GM12878 (cell line): ENCODE results near the gene PLCB4.
"Not testable (repeated sequence)": the region's sequence is repeated elsewhere in the genome, so short reads cannot be mapped to it uniquely, and the experiment has no call there.

Source experiments
- KDM1A ChIP-seq: fragments of 200-600 bp; sonication (generic); IDR thresholded peaks from 2 replicates; pipeline ENCODE4 v1.6.1; 2016; ENCODE audit warnings: borderline replicate concordance
- NFYA ChIP-seq: IDR thresholded peaks from 2 replicates; pipeline ENCODE4 v1.6.1; 2011; ENCODE audit warnings: low read depth, mild to moderate bottlenecking, low read length, improper control_type of control experiment, borderline replicate concordance
- POLR2AphosphoS2 ChIP-seq: IDR thresholded peaks from 2 replicates; pipeline ENCODE4 v1.6.1; 2011; ENCODE audit warnings: low read depth, mild to moderate bottlenecking, low read length, improper control_type of control experiment, moderate library complexity
- RAD21 ChIP-seq: IDR thresholded peaks from 2 replicates; pipeline ENCODE4 v1.6.1; 2011; ENCODE audit warnings: mild to moderate bottlenecking, low read depth, low read length, moderate library complexity; ENCODE audit not compliant: insufficient read depth
- SP1 ChIP-seq: IDR thresholded peaks from one replicate; pipeline ENCODE4 v1.6.1; 2011; ENCODE audit warnings: low read depth, low read length
- TF ChIP-seq, protein P1 (sequence below): IDR thresholded peaks from 2 replicates; pipeline ENCODE4 v1.6.1; 2011; ENCODE audit warnings: low read depth, mild to moderate bottlenecking, low read length, moderate library complexity, borderline replicate concordance; ENCODE audit errors: extremely low read depth
- TF ChIP-seq, protein P2 (sequence below): IDR thresholded peaks from 2 replicates; pipeline ENCODE4 v1.6.1; 2012; ENCODE audit warnings: low read depth, low read length, improper control_type of control experiment
- TF ChIP-seq, protein P3 (sequence below), 3 experiments: IDR thresholded peaks in 2 of 3; conservative IDR thresholded peaks in 1 of 3; 2 replicates each; pipeline ENCODE4 v1.5.1; 2011; ENCODE audit warnings: low read depth in 3 of 3, low read length in 3 of 3, mild to moderate bottlenecking in 3 of 3, control low read depth in 2 of 3, moderate library complexity in 2 of 3, inconsistent platforms in 1 of 3, mixed read lengths in 1 of 3; ENCODE audit not compliant: control insufficient read depth in 2 of 3, insufficient read depth in 1 of 3; ENCODE audit errors: extremely low read depth in 1 of 3
- TF ChIP-seq, protein P4 (sequence below): fragments of 450-650 bp; IDR thresholded peaks from 2 replicates; pipeline ENCODE4 v1.6.1; 2018; ENCODE audit warnings: borderline replicate concordance, mild to moderate bottlenecking; ENCODE audit not compliant: partially characterized antibody

DNA sequence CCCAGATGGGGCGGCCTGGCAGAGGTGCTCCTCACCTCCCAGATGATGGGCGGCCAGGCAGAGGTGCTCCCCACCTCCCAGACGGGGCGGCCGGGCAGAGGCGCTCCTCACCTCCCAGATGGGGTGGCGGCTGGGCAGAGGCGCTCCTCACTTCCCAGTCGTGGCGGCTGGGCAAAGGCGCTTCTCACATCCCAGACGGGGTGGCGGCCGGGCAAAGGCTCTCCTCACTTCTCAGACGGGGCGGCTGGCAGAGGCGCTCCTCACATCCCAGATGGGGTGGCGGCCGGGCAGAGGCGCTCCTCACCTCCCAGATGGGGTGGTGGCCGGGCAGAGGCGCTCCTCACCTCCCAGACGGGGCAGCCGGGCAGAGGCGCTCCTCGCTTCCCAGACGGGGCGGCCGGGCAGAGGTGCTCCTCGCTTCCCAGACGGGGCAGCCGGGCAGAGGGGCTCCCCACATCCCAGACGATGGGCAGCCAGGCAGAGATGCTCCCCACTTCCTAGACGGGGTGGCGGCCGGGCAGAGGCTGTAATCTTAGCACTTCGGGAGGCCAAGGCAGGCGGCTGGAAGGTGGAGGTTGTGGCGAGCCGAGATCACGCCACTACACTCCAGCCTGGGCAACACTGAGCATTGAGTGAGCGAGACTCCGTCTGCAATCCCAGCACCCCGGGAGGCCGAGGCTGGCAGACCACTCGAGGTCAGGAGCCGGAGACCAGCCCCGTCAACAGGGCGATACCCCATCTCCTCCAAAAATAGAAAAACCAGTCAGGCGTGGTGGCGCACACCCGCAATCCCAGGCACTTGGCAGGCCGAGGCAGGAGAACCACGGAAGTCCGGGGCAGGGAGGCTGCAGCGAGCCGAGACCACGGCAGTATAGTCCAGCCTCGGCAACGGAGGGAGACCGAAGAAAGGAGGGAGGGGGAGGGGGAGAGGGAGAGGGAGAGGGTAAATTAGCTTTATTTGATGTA, 316.7 kb downstream of the PLCB4 start:
- TF ChIP-seq, protein P1, sequence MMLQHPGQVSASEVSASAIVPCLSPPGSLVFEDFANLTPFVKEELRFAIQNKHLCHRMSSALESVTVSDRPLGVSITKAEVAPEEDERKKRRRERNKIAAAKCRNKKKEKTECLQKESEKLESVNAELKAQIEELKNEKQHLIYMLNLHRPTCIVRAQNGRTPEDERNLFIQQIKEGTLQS, result not testable (repeated sequence)
- TF ChIP-seq, protein P2, sequence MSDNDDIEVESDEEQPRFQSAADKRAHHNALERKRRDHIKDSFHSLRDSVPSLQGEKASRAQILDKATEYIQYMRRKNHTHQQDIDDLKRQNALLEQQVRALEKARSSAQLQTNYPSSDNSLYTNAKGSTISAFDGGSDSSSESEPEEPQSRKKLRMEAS, result not testable (repeated sequence)
- TF ChIP-seq SP1, RAD21, KDM1A, NFYA, POLR2AphosphoS2: not testable (repeated sequence)
- TF ChIP-seq, protein P3, sequence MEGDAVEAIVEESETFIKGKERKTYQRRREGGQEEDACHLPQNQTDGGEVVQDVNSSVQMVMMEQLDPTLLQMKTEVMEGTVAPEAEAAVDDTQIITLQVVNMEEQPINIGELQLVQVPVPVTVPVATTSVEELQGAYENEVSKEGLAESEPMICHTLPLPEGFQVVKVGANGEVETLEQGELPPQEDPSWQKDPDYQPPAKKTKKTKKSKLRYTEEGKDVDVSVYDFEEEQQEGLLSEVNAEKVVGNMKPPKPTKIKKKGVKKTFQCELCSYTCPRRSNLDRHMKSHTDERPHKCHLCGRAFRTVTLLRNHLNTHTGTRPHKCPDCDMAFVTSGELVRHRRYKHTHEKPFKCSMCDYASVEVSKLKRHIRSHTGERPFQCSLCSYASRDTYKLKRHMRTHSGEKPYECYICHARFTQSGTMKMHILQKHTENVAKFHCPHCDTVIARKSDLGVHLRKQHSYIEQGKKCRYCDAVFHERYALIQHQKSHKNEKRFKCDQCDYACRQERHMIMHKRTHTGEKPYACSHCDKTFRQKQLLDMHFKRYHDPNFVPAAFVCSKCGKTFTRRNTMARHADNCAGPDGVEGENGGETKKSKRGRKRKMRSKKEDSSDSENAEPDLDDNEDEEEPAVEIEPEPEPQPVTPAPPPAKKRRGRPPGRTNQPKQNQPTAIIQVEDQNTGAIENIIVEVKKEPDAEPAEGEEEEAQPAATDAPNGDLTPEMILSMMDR (IDR thresholded peaks at IDR 0.05 in 2 of 3, conservative IDR thresholded peaks at IDR 0.05 in 1 of 3; ENCODE audit: control insufficient read depth in 2 of 3, extremely low read depth in 1 of 3, insufficient read depth in 1 of 3, low read depth in 3 of 3, low read length in 3 of 3), result not testable (repeated sequence)
- TF ChIP-seq, protein P4, sequence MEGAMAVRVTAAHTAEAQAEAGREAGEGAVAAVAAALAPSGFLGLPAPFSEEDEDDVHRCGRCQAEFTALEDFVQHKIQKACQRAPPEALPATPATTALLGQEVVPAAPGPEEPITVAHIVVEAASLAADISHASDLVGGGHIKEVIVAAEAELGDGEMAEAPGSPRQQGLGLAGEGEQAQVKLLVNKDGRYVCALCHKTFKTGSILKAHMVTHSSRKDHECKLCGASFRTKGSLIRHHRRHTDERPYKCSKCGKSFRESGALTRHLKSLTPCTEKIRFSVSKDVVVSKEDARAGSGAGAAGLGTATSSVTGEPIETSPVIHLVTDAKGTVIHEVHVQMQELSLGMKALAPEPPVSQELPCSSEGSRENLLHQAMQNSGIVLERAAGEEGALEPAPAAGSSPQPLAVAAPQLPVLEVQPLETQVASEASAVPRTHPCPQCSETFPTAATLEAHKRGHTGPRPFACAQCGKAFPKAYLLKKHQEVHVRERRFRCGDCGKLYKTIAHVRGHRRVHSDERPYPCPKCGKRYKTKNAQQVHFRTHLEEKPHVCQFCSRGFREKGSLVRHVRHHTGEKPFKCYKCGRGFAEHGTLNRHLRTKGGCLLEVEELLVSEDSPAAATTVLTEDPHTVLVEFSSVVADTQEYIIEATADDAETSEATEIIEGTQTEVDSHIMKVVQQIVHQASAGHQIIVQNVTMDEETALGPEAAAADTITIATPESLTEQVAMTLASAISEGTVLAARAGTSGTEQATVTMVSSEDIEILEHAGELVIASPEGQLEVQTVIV, result not testable (repeated sequence)
